Fibroblast of gingiva (primary cell): ENCODE results near the gene LRRC66.
A peak's percentile ranks its signal among the peaks of the same experiment; 100 is the strongest.

Source experiments
- DNase-seq: peaks from one replicate; pipeline ENCODE4 v3.0.0-alpha.2; 2011; ENCODE audit warnings: low read depth

The LRRC66 gene

GRCh38 chr4:52010986-52011385, 9.2 kb downstream of the LRRC66 start:
- DNase-seq: no peak

- no peak for DNase-seq
These were observed 13.3 kb downstream of the LRRC66 start for GRCh38 chr4:52006887-52007286.

- no peak for DNase-seq
These were observed 14.4 kb downstream of the LRRC66 start for GRCh38 chr4:52005604-52006273.

GRCh38 chr4:52004414-52004813, 15.7 kb downstream of the LRRC66 start:
- no peak for DNase-seq

GRCh38 chr4:52001616-52002015, 18.5 kb downstream of the LRRC66 start:
- DNase-seq: no peak

GRCh38 chr4:51999250-51999649, 20.9 kb downstream of the LRRC66 start:
- DNase-seq: no peak

GRCh38 chr4:51998837-51999236, 21.3 kb downstream of the LRRC66 start:
- no peak for DNase-seq

- DNase-seq: no peak
These were observed 22.5 kb downstream of the LRRC66 start for GRCh38 chr4:51997647-51998046.

- no peak for DNase-seq
These were observed 24.4 kb downstream of the LRRC66 start for GRCh38 chr4:51995647-51996220.

GRCh38 chr4:51965862-51966261, 54.3 kb downstream of the LRRC66 start:
- no peak for DNase-seq

GRCh38 chr4:51963841-51964517, 56.2 kb downstream of the LRRC66 start:
- peak; percentile 18 for DNase-seq

GRCh38 chr4:51960486-51960885, 59.7 kb downstream of the LRRC66 start:
- no peak for DNase-seq

GRCh38 chr4:51958199-51958968, 61.8 kb downstream of the LRRC66 start:
- DNase-seq: no peak
